Adrenal gland (tissue), 12 donors: Measurements from ENCODE around the gene ARHGAP44. TPM values are rescaled to one million over a fixed set of nuclear protein-coding genes. Genes with fewer than 3 reads are reported as not detected.
A peak's percentile ranks its signal among the peaks of the same experiment; 100 is the strongest.

ENCODE experiments used
- DNase-seq, 7 donors: peaks; one replicate each; pipeline ENCODE4 v3.0.0-alpha.2; 2019 to 2020
- H3K27ac ChIP-seq, 5 donors: fragments of 200-600 bp; sonication (generic) in 4 of 5; 1 replicate in 3 of 5; 2 replicates in 2 of 5; pipeline versions ENCODE4 v1.5.1 to v1.8.0; 2016 to 2020; ENCODE audit warnings: mild to moderate bottlenecking in 1 of 5
- H3K27me3 ChIP-seq: fragments of 200-600 bp; 2 replicates; pipeline ENCODE4 v1.8.0; 2021
- H3K36me3 ChIP-seq, 2 donors: fragments of 200-600 bp; replicated peaks in 1 of 2; 1 replicate in 1 of 2; 2 replicates in 1 of 2; pipeline versions ENCODE4 v1.5.1 to v1.8.0; 2018 to 2022
- H3K4me1 ChIP-seq, 2 donors: fragments of 200-600 bp; replicated peaks in 1 of 2; 1 replicate in 1 of 2; 2 replicates in 1 of 2; pipeline versions ENCODE4 v1.5.1 to v1.8.0; 2018 to 2021
- H3K4me3 ChIP-seq, 4 donors: fragments of 200-600 bp; sonication (generic) in 3 of 4; one replicate each; pipeline ENCODE4 v1.5.1; 2016 to 2018
- H3K9me3 ChIP-seq, 3 donors: fragments of 200-600 bp; sonication (generic) in 1 of 3; replicated peaks in 1 of 3; 1 replicate in 2 of 3; 2 replicates in 1 of 3; pipeline versions ENCODE4 v1.5.1 to v1.8.0; 2016 to 2021
- CTCF ChIP-seq, 6 experiments: fragments of 450-650 bp in 4 of 6; fragments of 200-600 bp in 2 of 6; sonication (generic) in 1 of 6; IDR thresholded peaks; 1 replicate in 5 of 6; 2 replicates in 1 of 6; pipeline versions ENCODE4 v1.5.1 to v1.8.0; 2016 to 2021; ENCODE audit warnings: antibody characterized with exemption in 6 of 6, mild to moderate bottlenecking in 2 of 6, moderate library complexity in 1 of 6
- POLR2A ChIP-seq, 2 donors: fragments of 450-650 bp; IDR thresholded peaks; one replicate each; pipeline ENCODE4 v1.6.1; 2017; ENCODE audit warnings: antibody characterized with exemption in 2 of 2, mild to moderate bottlenecking in 2 of 2, moderate library complexity in 1 of 2
- WGBS, 4 donors: extraction: QIAGEN DNeasy Blood & Tissue Kit in 2 of 4; methylation state at CpG; one replicate each; pipeline versions ENCODE4 v1.1.5 to v1.1.7; 2013 to 2017; 5-methylcytosine and 5-hydroxymethylcytosine counted together
- intact Hi-C, 2 donors: fragments of 100-400 bp; cut with DNase I; formaldehyde crosslinking; loops; one replicate each; pipeline versions ENCODE4 v1.14.1 to v1.15.0; 2022 to 2023
- polyA plus RNA-seq, 3 donors: library from polyadenylated mRNA; stranded (reverse); fragments of 200-250 nt in 2 of 3; fragments of 350-450 nt in 1 of 3; fragmentation: Illumina TruSeq in 1 of 3; extraction: RNeasy Lipid Tissue Mini Kit (QIAGEN cat#74804) in 1 of 3; gene quantifications; one replicate each; pipeline ENCODE4 v1.2.3, GENCODE V29; 2013 to 2014
- total RNA-seq, 9 donors: library from RNA; depleted of rRNA in 4 of 9; stranded (reverse); fragments of >200 nt in 4 of 9; fragments of 120-200 nt in 1 of 9; fragmentation: NEBNext Ultra II Directional in 1 of 9; extraction: Animal tissue kit (Norgen Biotek cat#: 25700) in 1 of 9; gene quantifications; one replicate each; pipeline versions ENCODE4 v1.1.0 to v1.2.4, GENCODE V29; 2013 to 2023
- donor health status: healthy with polysubstance abuse.
- donor health status: Bipolar disorder and iron deficiency.
- donor health status: DM: yes; HTN: yes; CAD: no.
- donor health status: DM: no; HTN: no; CAD: no.
- donor health status: DM: no; HTN: no; CAD: no.
- donor health status: DM: yes; HTN: yes; CAD: no.

The ARHGAP44 gene
- total and polyA plus RNA-seq, 12 donors, result 1.1 to 45.2 (median 2.6) TPM

- TF ChIP-seq CTCF (IDR thresholded peaks at IDR 0.05) (no peak), POLR2A (IDR thresholded peaks at IDR 0.05) (no peak)
- Histone ChIP-seq H3K4me3 (no peak overlapping the region), H3K27ac (no peak overlapping the region), H3K9me3 (no peaks in the 10 kb centered on the region), H3K4me1 (no peaks in the 10 kb centered on the region), H3K27me3 (no peaks in the 10 kb centered on the region), H3K36me3 (no peaks in the 10 kb centered on the region)
- WGBS, 4 donors, result 82 to 94% (median 89%) methylated on average over 2 of the region's 2 CpGs
- no peak for DNase-seq
- intact Hi-C loops, result no loop called here
Observed at GRCh38 chr17:12924614-12925013, 135.3 kb downstream of the ARHGAP44 start.

- no peaks in the 10 kb centered on the region for H3K4me1 ChIP-seq
- intact Hi-C loops, result no loop called here
- H3K9me3 ChIP-seq, result no peaks in the 10 kb centered on the region
- no peaks in the 10 kb centered on the region for H3K27me3 ChIP-seq
- TF ChIP-seq POLR2A (IDR thresholded peaks at IDR 0.05), result no peak
- TF ChIP-seq CTCF (IDR thresholded peaks at IDR 0.05), result no peak
- no peak for DNase-seq
- H3K36me3 ChIP-seq, result no peaks in the 10 kb centered on the region
- H3K27ac ChIP-seq, result peak overlapping the region in 2 of 5 donors; percentile 22 to 71
- 41 to 51% (median 42%) methylated on average over 1 of the region's 1 CpG for WGBS, 4 donors
- no peak overlapping the region for H3K4me3 ChIP-seq
Observed at GRCh38 chr17:12927001-12927400, 137.7 kb downstream of the ARHGAP44 start.

- no peak for TF ChIP-seq POLR2A (IDR thresholded peaks at IDR 0.05)
- no peak for TF ChIP-seq CTCF (IDR thresholded peaks at IDR 0.05)
- H3K4me1 ChIP-seq, result no peaks in the 10 kb centered on the region
- 28 to 37% (median 30%) methylated on average over 5 of the region's 5 CpGs for WGBS, 4 donors
- no peaks in the 10 kb centered on the region for H3K36me3 ChIP-seq
- peak; percentile 12 to 53 (median 17) for DNase-seq
- peak overlapping the region in 3 of 5 donors; percentile 22 to 71 (median 31) for H3K27ac ChIP-seq
- no peaks in the 10 kb centered on the region for H3K27me3 ChIP-seq
- no peak overlapping the region for H3K4me3 ChIP-seq
- no peaks in the 10 kb centered on the region for H3K9me3 ChIP-seq
- intact Hi-C loops, result no loop called here
Observed at GRCh38 chr17:12927541-12928425, 138.5 kb downstream of the ARHGAP44 start.

- DNase-seq, result no peak
- Histone ChIP-seq H3K36me3 (no peaks in the 10 kb centered on the region), H3K4me1 (no peaks in the 10 kb centered on the region), H3K9me3 (no peaks in the 10 kb centered on the region), H3K27me3 (no peaks in the 10 kb centered on the region), H3K27ac (no peak overlapping the region), H3K4me3 (no peak overlapping the region)
- 44 to 67% (median 60%) methylated on average over 2 of the region's 2 CpGs for WGBS, 4 donors
- intact Hi-C loops, result no loop called here
- no peak for TF ChIP-seq CTCF (IDR thresholded peaks at IDR 0.05)
- no peak for TF ChIP-seq POLR2A (IDR thresholded peaks at IDR 0.05)
Observed at GRCh38 chr17:12928736-12929135, 139.4 kb downstream of the ARHGAP44 start.
